GM18499 (cell line): ENCODE measurements around the gene PEF1.

Experiments
- ATAC-seq: cut with Tn5 transposase; IDR thresholded peaks from one replicate; pipeline ENCODE4 v1.9.1; 2021; ENCODE audit warnings: moderate number of reproducible peaks; ENCODE audit not compliant: insufficient read depth, unreplicated experiment

PEF1 gene

DNA sequence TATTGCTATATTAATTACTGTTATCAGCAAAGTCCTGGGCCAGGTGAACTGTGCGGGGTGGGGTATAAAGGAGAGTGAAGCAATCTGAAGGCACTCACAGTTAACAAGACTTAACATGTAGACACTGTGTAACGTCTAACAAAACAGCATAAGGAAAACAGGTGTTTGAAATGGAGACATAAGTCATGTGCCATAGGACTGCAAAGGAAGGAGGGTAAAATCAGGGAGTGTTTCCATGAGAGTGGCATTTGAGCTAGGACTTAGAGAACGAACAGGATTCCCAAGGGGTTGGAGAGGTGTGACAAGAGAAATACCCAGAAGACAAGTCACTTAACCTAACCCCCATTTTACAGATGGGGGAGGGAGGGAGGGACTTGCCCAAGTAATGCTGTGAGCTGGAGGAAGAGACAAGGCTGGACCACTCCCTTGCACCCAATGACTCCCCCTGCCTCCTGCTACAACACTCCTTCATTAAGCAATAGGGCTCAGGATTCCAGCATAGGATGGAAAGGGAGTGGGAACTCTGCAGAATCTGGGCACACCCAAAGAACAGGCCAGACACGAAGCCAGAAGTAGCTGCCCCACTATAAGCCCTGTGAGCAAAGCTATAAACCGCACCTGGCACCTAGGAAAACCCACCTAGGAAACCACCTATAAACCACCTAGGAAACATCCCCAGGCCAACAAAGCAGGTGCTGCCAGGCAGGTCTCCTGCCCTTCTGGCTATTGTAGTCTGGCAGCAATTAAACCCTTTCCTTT is 6.6 kb downstream of the PEF1 start:
- ATAC-seq: no peak

DNA sequence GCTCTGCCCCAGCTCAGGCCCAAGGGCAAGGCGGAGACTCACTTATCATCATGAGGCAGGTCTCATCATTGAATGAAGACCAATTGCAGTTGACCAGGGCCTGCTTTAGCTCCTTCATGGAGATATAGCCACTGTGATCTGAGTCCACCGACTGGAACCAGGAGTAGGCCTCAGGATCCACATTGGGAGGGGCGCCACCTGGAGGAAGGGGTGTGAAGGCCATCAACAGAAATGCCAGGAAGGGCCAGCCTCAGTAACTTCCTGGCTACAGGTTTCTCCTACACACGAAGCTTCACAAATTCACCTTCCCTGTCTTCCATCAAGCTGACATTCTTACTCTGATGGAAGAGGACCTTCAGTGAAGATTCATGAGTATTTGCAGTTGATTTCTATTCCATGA is 11.6 kb downstream of the PEF1 start:
- ATAC-seq: no peak

DNA sequence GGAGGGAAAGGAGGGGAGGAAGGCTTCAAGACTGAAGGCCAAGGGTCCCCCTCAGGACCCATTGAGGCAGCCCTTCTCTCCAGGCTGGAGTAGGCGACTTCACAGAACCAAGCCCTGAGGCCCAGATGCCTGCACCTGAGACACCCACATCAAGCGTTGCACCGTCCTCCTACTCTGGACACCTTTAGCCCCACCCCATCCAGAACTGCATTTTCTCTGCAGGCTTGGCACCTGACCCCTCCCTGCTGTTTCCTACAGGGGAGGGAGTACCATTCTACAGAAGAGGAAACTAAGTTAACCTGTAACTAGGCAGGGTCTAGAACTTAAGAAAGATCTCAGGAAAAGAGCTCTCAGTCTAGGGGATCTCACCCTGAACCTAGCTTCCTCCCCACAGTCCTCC is 12.0 kb downstream of the PEF1 start:
- ATAC-seq: no peak

DNA sequence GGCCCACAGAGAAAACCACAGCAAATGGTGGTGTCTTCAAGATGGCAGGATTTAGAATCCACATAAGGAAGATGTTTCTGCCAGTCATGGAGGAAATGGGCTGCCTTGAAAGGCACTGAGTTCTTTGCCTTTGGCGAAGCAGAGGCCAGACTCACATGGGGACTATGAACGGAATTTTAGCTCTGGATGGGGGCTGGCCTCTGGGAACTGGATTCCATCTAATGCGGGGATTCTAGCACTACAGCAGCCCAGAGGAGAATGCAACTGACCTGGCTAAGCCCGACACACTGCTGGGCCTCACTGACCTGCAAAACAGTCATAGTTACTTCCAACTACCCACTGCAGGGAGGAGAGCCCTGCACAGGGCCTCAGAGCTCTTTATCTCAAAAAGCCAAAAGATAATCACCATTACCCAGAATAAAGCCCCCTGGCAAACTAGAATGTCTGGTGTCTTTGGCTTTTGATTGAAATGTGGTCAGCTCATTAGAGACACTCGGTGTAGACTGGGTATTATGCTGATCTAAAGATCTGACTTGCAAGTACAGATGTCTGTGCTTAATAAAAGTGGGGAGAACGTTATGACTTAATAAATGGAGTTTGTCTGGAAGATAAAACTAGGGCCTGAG is 15.6 kb downstream of the PEF1 start:
- ATAC-seq: no peak

DNA sequence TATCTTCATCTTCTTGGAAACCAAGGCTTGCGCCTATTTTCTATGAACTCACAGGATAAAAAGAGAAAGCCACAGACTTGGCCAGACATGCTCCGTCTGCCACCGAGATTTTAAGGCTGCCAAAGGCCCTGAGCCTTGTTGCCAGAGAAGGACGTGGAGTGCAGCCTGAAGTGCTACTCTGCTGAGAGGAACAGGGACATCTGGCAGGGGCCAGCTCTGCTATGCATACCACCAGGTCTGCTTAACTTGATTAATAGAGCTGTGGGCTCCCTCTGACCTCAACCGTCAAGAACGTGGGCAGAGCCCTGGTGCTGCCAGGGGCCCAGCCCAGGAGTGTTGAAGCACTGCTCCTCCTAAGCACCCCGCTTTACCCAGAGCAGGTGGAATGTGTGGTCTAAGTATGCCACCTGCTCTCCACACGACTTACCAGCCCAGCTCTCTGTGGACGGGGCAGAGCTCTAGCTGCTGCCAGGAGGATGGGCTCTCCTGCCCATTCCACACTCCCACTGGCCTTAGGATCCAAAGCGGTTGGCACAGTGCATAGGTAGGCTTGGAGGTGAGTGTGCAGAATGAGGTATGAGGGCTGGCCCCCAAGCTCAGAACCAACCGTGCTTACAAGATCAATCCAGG is 16.6 kb downstream of the PEF1 start:
- ATAC-seq: no peak

DNA sequence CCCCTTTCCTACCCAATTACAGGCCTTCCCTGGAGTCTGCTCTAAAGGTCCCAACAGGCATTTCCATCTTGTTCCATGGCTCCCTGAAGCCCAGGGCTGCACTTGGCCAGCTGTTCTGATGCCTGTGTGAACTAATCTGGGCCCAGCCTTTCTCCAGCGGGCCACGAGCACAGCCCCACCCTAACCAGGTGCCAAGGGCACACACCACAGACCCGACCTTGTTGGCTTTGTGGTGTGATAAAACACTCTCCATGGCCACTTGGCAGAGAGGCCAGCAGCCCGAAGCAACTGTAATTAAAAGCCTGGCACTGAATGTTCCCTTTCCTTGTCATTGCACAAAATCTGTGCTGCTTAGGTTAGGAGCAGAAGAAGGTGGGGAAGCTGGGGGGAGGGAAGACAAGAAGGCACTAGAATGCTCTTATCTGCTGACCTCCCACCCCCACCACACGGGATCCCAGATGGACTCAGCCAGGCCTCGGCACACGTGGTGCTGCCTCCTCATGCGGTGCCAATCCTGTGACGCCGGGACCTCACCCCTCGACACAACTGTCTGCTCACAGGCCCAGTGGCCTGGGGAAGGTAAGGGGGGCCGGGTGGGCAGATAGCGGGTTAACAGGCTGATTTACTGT is 17.3 kb downstream of the PEF1 start:
- ATAC-seq: no peak

DNA sequence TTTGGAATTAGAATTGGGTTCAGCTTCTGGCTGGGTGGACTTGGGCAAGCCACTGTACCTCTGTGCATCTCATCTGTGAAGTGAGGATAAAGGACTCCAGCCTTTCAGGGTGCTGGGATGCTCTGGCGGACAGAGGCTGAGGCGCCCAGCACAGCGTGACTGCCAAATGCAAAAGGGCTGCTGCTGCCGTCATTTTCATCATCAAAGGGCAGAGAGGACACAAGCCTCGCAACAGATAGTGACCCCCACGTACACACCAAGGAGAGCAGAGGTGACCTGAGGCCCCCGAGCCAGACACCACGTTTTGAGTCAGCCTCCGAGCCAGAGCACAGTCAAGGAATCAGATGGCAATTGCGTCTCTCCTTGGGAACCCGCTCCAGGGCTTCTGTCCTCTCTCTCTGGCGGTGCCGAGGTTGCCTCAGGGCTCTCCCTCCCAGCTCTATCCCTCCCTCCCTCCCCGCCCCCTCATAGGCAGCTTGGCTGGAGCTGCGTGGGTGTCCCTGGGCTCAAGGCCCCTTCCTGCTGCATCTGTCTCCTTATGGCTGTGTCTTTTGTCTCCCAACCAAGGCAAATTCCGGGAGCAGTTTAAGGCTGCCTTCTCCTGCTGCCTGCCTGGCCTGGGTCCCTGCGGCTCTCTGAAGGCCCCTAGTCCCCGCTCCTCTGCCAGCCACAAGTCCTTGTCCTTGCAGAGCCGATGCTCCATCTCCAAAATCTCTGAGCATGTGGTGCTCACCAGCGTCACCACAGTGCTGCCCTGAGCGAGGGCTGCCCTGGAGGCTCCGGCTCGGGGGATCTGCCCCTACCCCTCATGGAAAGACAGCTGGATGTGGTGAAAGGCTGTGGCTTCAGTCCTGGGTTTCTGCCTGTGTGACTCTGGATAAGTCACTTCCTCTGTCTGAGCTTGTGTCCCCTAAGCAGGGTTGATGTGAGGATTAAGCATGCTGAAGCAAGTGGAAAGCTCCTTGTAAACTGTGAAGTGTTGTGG is 18.2 kb downstream of the PEF1 start:
- ATAC-seq: no peak

DNA sequence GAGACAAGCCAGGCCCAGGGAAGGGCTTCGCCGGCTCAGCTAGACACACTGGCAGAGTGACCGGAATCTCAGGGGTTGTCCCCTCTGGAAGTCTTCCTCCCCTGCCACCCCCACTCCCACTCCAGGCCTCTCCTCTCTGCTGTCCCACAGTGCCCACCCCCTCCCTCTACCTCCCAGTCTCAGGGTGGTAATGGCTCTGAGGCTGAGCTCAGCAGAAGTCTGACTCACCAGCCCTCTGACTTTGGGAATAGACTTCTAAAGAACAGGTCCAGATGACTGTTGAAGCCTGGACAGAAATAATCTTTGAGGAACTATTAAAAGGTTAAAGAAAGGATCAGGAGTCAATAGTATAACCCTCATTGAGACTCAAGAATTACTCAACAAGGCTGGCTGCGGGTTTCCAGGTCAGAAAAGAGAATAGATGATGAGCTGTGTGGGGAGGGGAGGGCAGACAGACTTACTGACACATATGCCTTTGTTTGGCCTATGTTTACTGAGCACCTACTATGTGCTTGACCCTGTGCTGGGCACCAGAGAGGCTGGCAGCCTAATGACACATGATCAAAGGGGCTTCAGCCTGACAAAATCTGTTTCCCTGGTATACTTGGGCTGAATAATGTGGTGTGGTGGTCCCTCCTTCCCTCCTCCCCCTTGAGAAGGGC is 19.0 kb downstream of the PEF1 start:
- no peak for ATAC-seq

DNA sequence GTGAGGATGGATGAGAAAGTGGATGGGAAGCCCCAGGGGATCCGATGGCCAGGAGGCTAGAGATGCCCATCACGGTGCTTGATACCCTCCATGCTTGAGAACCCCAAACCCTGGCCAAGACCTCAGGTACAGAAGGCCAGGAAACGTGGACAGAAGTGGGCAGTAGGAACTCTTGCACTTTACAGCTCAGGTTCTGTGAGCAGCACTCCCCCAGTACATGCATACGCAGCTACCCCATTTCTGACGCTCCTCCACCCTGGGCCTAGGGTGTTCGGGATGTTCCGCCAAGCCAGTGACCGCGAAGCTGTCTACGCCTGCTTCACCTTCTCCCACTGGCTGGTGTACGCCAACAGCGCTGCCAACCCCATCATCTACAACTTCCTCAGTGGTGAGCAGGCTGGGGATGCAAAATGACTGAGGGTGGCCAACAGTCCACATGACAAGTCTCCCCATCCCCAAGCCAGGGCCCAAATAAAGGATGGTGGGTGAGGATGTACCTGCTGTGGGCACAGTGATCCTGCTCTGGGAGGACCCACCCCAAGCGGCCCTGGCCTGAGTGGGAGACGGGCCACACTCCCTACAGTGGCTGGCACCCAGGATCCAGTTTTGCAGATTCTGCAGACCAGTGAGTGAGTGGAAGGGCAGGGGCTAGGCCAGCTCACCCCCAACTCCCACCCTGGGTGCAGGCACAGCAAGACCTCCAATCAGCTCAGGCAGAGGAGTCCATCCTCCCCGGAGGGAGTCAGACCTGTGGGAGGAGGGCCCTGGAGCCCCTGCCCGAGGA is 19.8 kb downstream of the PEF1 start:
- ATAC-seq: no peak

DNA sequence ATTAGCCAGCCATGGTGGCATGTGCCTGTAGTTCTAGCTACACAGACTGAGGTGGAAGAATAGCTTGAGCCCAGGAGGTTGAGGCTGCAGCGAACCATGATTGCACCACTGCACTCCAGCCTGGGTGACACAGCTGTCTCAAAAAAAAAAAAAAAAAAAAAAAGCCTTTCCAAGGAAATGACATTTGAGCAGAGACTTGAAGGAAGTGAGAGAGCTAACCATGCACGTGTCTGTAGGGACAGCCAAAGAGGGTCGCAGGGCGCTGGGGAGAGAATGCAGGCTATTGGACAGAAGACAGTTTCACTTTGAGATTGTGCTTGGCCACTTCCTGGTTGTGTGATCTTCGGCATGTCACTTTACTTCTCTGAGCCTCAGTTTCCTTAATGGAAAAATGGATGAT is 20.4 kb downstream of the PEF1 start:
- ATAC-seq: no peak

DNA sequence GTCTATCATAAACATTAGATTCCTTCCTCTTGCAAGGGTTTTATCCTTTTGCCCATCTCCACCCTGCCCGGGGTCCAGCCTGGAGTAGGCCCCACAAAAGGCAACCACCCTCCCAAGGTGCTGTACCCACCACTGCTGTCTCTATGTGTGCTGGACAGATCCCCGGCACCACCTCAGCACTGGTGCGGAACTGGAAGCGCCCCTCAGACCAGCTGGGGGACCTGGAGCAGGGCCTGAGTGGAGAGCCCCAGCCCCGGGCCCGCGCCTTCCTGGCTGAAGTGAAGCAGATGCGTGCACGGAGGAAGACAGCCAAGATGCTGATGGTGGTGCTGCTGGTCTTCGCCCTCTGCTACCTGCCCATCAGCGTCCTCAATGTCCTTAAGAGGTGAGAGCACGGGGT is 21.3 kb downstream of the PEF1 start:
- ATAC-seq: no peak

DNA sequence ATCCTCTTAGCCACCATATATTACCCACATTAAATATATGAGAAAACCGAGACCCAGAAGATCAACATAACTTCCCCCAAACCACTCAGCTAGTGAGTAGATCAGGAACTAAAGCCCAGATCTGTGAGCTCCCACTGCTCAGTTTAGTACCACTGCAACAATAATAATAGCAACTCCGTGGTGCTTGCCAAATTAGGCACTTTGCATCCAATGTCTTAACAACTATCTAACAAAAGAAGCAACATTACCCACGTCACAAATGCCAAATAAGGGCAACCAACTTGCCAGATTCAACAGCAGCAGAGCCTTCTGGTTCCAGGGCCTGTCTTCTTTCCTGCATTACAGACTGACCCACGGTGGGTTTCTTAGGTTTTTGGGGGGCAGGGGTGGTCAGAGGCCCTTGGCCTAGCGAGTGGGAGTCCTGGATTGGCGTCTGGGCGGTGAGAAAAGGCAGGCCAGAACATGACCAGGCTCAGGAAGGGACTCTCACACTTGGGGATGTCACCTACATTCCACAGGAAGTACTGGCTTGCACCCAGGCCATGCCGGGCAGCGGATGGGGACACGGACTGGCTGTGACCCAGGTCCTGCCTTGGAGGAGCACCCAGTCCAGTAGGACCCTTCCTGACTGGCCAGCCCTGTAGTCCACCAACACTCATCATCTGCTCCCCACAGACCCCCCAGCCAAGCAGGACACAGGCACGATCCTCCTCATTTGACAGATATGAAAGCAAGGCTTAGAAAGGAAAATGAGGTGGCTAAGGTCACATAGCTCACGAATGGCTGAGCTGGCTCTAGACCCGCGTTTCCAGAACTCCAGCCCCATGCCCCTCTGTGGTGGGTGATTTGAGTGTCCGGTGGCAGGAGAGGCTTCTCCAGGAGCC is 22.6 kb downstream of the PEF1 start:
- ATAC-seq: no peak

DNA sequence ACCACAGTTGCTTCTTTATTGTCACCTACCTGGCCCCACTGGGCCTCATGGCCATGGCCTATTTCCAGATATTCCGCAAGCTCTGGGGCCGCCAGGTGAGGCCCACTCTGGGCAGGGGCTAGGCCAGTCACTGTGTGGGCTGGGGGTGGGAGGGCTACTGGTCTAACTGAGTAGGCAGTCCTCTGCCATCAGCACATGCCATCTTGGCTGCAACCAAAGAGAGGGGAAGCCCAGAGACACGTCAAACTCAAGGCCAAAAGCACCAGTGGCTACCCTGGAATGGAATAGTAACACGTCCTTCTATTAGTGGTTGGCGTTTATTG is 23.2 kb downstream of the PEF1 start:
- ATAC-seq: no peak

DNA sequence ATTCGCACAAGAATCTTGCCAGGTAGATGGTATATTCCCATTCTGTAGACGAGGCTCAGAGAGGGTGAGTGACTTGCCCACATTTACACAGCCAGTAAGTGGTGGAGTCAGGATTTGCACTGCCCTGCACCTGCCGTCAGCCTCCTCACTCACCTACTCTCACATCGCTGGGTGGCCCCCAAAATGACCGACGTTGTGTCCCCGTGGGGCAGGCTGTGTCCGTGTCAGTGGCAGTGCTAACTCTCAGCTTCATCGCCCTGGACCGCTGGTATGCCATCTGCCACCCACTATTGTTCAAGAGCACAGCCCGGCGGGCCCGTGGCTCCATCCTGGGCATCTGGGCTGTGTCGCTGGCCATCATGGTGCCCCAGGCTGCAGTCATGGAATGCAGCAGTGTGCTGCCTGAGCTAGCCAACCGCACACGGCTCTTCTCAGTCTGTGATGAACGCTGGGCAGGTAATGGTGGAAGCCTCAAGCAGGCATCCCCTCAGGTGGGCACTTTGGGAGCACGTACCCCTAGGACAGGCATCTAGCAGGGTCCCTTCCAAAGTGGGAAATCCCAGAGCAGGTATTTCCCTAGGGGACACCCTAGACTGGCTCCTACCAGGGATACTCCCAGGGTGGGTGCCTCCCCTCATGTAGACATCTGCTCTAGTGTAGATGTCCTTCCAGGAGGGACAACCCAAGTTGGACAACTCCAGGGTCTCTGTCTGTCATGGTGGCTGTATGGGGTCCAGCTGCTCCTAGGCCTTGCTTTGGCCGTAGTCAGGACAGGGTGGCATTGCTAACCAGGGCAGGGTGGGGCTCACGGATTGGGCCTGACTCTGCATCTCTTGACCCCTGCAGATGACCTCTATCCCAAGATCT is 23.8 kb downstream of the PEF1 start:
- no peak for ATAC-seq

DNA sequence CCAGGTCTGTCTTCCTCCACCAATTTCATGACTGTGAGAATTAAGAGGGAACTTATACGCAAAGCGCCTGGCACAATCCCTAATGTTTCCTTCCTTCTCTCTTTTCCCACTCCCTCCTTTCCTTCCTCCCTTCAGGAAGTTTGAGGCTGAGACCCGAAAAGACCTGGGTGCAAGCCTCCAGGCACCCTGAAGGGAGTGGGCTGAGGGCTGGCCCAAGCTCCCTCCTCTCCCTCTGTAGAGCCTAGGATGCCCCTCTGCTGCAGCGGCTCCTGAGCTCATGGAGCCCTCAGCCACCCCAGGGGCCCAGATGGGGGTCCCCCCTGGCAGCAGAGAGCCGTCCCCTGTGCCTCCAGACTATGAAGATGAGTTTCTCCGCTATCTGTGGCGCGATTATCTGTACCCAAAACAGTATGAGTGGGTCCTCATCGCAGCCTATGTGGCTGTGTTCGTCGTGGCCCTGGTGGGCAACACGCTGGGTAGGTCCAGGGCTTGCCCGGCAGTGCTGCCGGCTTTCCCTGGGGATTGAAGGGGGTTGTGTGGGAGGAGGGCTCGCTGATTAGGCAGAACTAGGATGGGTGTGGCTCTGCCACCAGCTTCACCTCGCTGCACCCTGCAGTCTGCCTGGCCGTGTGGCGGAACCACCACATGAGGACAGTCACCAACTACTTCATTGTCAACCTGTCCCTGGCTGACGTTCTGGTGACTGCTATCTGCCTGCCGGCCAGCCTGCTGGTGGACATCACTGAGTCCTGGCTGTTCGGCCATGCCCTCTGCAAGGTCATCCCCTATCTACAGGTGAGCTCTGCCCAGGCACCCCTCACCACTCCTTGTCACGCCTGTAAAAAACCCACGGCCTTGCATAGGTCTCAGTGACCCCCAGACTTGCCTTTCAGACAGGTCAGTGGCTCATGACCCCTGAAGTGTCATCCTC is 25.5 kb downstream of the PEF1 start:
- ATAC-seq: no peak
